OCI-LY1 (cell line): ENCODE results near the gene DBNL.
"Not testable (repeated sequence)": the region's sequence is repeated elsewhere in the genome, so short reads cannot be mapped to it uniquely, and the experiment has no call there.

Experiments
- H2AFZ ChIP-seq: fragments of 200-600 bp; sonication (generic), shearing (Covaris generic); 2 replicates; pipeline ENCODE4 v1.6.0; 2014; ENCODE audit warnings: antibody characterized with exemption, mild to moderate bottlenecking, low read length
- H3F3A ChIP-seq: fragments of 200-600 bp; sonication (generic), shearing (Covaris generic); 2 replicates; pipeline ENCODE4 v1.6.0; 2014; ENCODE audit warnings: mild to moderate bottlenecking, antibody characterized with exemption, low read length, moderate library complexity; ENCODE audit not compliant: insufficient read depth
- H3K27ac ChIP-seq: fragments of 200-600 bp; sonication (generic); 2 replicates; pipeline ENCODE4 v1.5.1; 2014; ENCODE audit warnings: low read length, mixed run types, mild to moderate bottlenecking, low read depth; ENCODE audit not compliant: poor library complexity, severe bottlenecking
- H3K27me3 ChIP-seq: fragments of 200-600 bp; sonication (generic); 2 replicates; pipeline ENCODE4 v1.6.0; 2014; ENCODE audit warnings: antibody characterized with exemption, mild to moderate bottlenecking, low read length, moderate library complexity; ENCODE audit not compliant: insufficient read depth
- H3K36me3 ChIP-seq: fragments of 200-600 bp; sonication (generic); 2 replicates; pipeline ENCODE4 v1.6.1; 2014; ENCODE audit warnings: mild to moderate bottlenecking, antibody characterized with exemption, low read length, moderate library complexity, mixed read lengths; ENCODE audit not compliant: insufficient read depth
- H3K4me1 ChIP-seq: fragments of 200-600 bp; sonication (generic); 2 replicates; pipeline ENCODE4 v1.5.1; 2014; ENCODE audit warnings: mild to moderate bottlenecking, low read length, moderate library complexity; ENCODE audit not compliant: insufficient read depth, severe bottlenecking
- H3K4me2 ChIP-seq: fragments of 200-600 bp; sonication (generic), shearing (Covaris generic); 2 replicates; pipeline ENCODE4 v1.6.1; 2014; ENCODE audit warnings: low read length
- H3K4me3 ChIP-seq: fragments of 200-600 bp; sonication (generic); 2 replicates; pipeline ENCODE4 v1.5.1; 2014; ENCODE audit warnings: low read length, low read depth, mild to moderate bottlenecking, mixed read lengths; ENCODE audit not compliant: poor library complexity, severe bottlenecking
- H3K79me2 ChIP-seq: fragments of 200-600 bp; shearing (Covaris generic); 2 replicates; pipeline ENCODE4 v1.6.1; 2016; ENCODE audit warnings: mixed run types, low read length, mixed read lengths; ENCODE audit not compliant: insufficient read depth
- H3K9ac ChIP-seq: fragments of 200-600 bp; sonication (generic), shearing (Covaris generic); 2 replicates; pipeline ENCODE4 v1.6.1; 2014; ENCODE audit warnings: mild to moderate bottlenecking, low read length, mixed read lengths
- H3K9me2 ChIP-seq: fragments of 200-600 bp; sonication (generic), shearing (Covaris generic); 2 replicates; pipeline ENCODE4 v1.6.1; 2014; ENCODE audit warnings: low read depth, mild to moderate bottlenecking, low read length, mixed read lengths
- H3K9me3 ChIP-seq: fragments of 200-600 bp; shearing (Covaris generic); 2 replicates; pipeline ENCODE4 v1.6.1; 2014; ENCODE audit warnings: low read length, mixed read lengths
- H4K20me1 ChIP-seq: fragments of 200-600 bp; sonication (generic), shearing (Covaris generic); 2 replicates; pipeline ENCODE4 v1.6.0; 2016; ENCODE audit warnings: mild to moderate bottlenecking, low read length; ENCODE audit not compliant: insufficient read depth
- CTCF ChIP-seq: fragments of 200-600 bp; sonication (generic), shearing (Covaris generic); IDR thresholded peaks from 2 replicates; pipeline ENCODE4 v1.5.1; 2017; ENCODE audit warnings: mild to moderate bottlenecking, antibody characterized with exemption, low read length, moderate library complexity, mixed read lengths

Gene DBNL

GRCh38 chr7:44018857-44019807 lies 25.4 kb upstream of the DBNL start:
- H2AFZ ChIP-seq, H3K9me3 ChIP-seq, H3K27me3 ChIP-seq, H3K36me3 ChIP-seq, H3K9me2 ChIP-seq, H3F3A ChIP-seq, H4K20me1 ChIP-seq, H3K79me2 ChIP-seq: not testable (repeated sequence)
- Histone ChIP-seq H3K4me1 (peaks cover 15% of the 10 kb centered on the region), H3K4me3 (peak overlapping the region; percentile 71), H3K4me2 (peak overlapping the region; percentile 65), H3K9ac (peak overlapping the region; percentile 75), H3K27ac (peak overlapping the region; percentile 14)
- peak; percentile 76 for TF ChIP-seq CTCF

- H3K4me1 ChIP-seq: peaks cover 15% of the 10 kb centered on the region
- not testable (repeated sequence) for H3K9ac ChIP-seq, H4K20me1 ChIP-seq, H2AFZ ChIP-seq, H3K27me3 ChIP-seq, H3F3A ChIP-seq, H3K4me3 ChIP-seq, H3K79me2 ChIP-seq, H3K36me3 ChIP-seq, H3K9me3 ChIP-seq, H3K4me2 ChIP-seq, H3K27ac ChIP-seq, H3K9me2 ChIP-seq
Measured at GRCh38 chr7:44019825-44020224, 24.7 kb upstream of the DBNL start.

GRCh38 chr7:44022069-44022468 lies 22.4 kb upstream of the DBNL start:
- not testable (repeated sequence) for H4K20me1 ChIP-seq, H3K4me3 ChIP-seq, H2AFZ ChIP-seq, H3K79me2 ChIP-seq, H3K36me3 ChIP-seq, H3K27me3 ChIP-seq, H3K9me3 ChIP-seq, H3F3A ChIP-seq, H3K9ac ChIP-seq, H3K27ac ChIP-seq, H3K4me2 ChIP-seq, H3K9me2 ChIP-seq
- peaks cover 15% of the 10 kb centered on the region for H3K4me1 ChIP-seq

- H3K9me3 ChIP-seq, H3K4me3 ChIP-seq, H3K27me3 ChIP-seq, H3K79me2 ChIP-seq, H3K4me2 ChIP-seq, H3K27ac ChIP-seq, H3K36me3 ChIP-seq, H3K9me2 ChIP-seq, H2AFZ ChIP-seq, H3K9ac ChIP-seq, H4K20me1 ChIP-seq, H3F3A ChIP-seq: not testable (repeated sequence)
- H3K4me1 ChIP-seq: peaks cover 11% of the 10 kb centered on the region
Measured at GRCh38 chr7:44022796-44023467, 21.6 kb upstream of the DBNL start.

- H3K9me2 ChIP-seq, H3K27ac ChIP-seq, H3K36me3 ChIP-seq, H4K20me1 ChIP-seq, H3K4me2 ChIP-seq, H3K9ac ChIP-seq, H3K9me3 ChIP-seq, H3K4me3 ChIP-seq, H3F3A ChIP-seq, H3K4me1 ChIP-seq, H3K79me2 ChIP-seq, H3K27me3 ChIP-seq, H2AFZ ChIP-seq: not testable (repeated sequence)
Measured at GRCh38 chr7:44029433-44029832, 15.1 kb upstream of the DBNL start.

GRCh38 chr7:44030029-44030428 lies 14.5 kb upstream of the DBNL start:
- H3K27ac ChIP-seq, H3K36me3 ChIP-seq, H3K9me3 ChIP-seq, H3K4me1 ChIP-seq, H3F3A ChIP-seq, H3K4me2 ChIP-seq, H3K9ac ChIP-seq, H3K9me2 ChIP-seq, H3K79me2 ChIP-seq, H2AFZ ChIP-seq, H3K27me3 ChIP-seq, H4K20me1 ChIP-seq, H3K4me3 ChIP-seq: not testable (repeated sequence)

GRCh38 chr7:44031319-44031718 lies 13.2 kb upstream of the DBNL start:
- H4K20me1 ChIP-seq, H3K9ac ChIP-seq, H3F3A ChIP-seq, H3K9me3 ChIP-seq, H2AFZ ChIP-seq, H3K9me2 ChIP-seq, H3K27ac ChIP-seq, H3K79me2 ChIP-seq, H3K36me3 ChIP-seq, H3K4me1 ChIP-seq, H3K4me2 ChIP-seq, H3K27me3 ChIP-seq, H3K4me3 ChIP-seq: not testable (repeated sequence)
